ENCODE results near the gene TNFRSF1A. TPM values are rescaled to one million over a fixed set of nuclear protein-coding genes. Genes with fewer than 3 reads are reported as not detected.
A peak's percentile ranks its signal among the peaks of the same experiment; 100 is the strongest.

TNFRSF1A gene
- total and polyA plus RNA-seq, 2 donors from 2014 or later: 99.6 to 186 TPM

DNA sequence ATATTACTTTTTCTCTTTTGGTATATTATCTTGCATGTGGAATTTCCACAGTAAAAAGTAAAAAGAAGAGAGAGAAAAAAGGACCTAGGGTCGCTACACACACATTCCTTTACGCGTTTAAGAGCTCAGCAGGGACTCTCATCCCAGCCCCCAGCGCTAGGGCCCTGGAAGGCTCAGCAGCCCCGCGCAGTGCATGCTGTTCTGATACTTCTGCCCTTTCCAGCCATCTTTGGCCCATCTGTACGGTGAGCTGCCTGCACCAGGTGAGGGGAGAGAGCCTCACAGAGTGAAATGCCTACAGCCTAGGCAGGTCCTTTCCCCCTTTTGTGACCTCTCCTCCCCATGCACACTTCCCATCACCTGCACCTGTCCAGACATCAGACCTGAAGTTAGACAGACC lies 40.5 kb upstream of the TNFRSF1A start:
- H3K4me1 ChIP-seq (ENCODE audit: control insufficient read depth in 2 of 3, insufficient read depth in 2 of 3, low read depth in 1 of 3, low read length in 3 of 3): peaks cover 0 to 32% (median 23%) of the 10 kb centered on the region in 3 donors
- no peak overlapping the region for H3K9ac ChIP-seq (ENCODE audit: low read length in 3 of 3)
- peaks cover 0 to 5% (median 4%) of the 10 kb centered on the region in 3 donors for H3K36me3 ChIP-seq (ENCODE audit: control insufficient read depth in 2 of 3, insufficient read depth in 3 of 3, low read length in 3 of 3)
- no peak for DNase-seq
- no peak for FAIRE-seq
- TF ChIP-seq, protein P1, sequence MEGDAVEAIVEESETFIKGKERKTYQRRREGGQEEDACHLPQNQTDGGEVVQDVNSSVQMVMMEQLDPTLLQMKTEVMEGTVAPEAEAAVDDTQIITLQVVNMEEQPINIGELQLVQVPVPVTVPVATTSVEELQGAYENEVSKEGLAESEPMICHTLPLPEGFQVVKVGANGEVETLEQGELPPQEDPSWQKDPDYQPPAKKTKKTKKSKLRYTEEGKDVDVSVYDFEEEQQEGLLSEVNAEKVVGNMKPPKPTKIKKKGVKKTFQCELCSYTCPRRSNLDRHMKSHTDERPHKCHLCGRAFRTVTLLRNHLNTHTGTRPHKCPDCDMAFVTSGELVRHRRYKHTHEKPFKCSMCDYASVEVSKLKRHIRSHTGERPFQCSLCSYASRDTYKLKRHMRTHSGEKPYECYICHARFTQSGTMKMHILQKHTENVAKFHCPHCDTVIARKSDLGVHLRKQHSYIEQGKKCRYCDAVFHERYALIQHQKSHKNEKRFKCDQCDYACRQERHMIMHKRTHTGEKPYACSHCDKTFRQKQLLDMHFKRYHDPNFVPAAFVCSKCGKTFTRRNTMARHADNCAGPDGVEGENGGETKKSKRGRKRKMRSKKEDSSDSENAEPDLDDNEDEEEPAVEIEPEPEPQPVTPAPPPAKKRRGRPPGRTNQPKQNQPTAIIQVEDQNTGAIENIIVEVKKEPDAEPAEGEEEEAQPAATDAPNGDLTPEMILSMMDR (IDR thresholded peaks at IDR 0.05; ENCODE audit: borderline replicate concordance, extremely low read depth, insufficient read depth): no peak
- H3K9me3 ChIP-seq (ENCODE audit: control insufficient read depth in 2 of 3, insufficient read depth in 1 of 3, low read length in 3 of 3): no peaks in the 10 kb centered on the region
- H3K27ac ChIP-seq (ENCODE audit: low read depth in 2 of 2, low read length in 2 of 2): no peak overlapping the region
- intact Hi-C loops (cut with DNase I): loop anchor here (5.0 kb wide), 1 partner anchor 55 kb away; no protein-coding TSS in a partner anchor
- H3K27me3 ChIP-seq (ENCODE audit: control insufficient read depth, insufficient read depth, low read length): no peaks in the 10 kb centered on the region
- H3K4me3 ChIP-seq (ENCODE audit: low read length in 3 of 3): no peak overlapping the region

DNA sequence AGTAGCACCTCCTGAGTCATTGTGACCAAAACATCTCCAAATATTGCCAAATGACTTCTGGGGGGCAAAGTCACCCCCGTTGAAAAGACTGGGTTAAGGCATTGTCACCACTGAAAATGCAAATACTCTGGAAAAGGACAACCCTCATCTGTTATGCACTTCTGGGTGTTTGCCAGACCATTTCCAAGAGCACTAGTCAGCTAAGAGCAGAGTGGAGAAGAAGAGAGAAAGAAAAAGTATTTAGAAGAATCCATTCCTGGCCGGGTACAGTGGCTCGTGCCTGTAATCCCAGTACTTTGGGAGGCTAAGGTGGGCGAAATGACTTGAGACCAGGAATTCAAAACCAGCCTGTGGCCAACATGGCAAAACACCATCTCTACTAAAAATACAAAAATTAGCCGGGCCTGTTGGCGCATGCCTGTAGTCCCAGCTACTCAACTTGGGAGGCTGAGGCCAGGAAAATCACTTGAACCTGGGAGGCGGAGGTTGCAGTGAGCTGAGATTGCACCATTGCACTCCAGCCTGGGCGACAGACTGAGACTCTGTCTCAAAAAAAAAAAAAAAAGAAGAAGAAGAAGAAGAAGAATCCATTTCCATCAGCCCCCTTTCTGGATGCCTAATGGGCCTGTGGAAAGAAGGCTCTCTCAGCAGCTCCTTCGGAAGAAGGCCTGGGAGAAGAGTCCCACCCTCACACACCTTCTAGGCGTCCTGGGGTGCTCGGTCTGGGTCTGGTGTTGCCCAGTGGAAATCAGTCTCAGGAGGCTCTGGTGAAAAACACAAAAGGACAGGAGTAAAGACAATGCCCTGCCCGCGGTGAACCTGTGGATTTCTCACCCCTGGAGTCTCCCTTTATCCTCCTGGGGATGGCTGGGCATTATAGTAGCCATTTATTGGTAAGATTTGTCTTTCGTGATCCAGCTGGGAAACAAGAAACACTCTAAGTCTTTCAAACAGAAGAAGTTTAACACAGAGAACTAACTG lies 38.6 kb upstream of the TNFRSF1A start:
- intact Hi-C loops (cut with DNase I): loop anchor here (5.0 kb wide), 1 partner anchor 53 kb away; no protein-coding TSS in a partner anchor

DNA sequence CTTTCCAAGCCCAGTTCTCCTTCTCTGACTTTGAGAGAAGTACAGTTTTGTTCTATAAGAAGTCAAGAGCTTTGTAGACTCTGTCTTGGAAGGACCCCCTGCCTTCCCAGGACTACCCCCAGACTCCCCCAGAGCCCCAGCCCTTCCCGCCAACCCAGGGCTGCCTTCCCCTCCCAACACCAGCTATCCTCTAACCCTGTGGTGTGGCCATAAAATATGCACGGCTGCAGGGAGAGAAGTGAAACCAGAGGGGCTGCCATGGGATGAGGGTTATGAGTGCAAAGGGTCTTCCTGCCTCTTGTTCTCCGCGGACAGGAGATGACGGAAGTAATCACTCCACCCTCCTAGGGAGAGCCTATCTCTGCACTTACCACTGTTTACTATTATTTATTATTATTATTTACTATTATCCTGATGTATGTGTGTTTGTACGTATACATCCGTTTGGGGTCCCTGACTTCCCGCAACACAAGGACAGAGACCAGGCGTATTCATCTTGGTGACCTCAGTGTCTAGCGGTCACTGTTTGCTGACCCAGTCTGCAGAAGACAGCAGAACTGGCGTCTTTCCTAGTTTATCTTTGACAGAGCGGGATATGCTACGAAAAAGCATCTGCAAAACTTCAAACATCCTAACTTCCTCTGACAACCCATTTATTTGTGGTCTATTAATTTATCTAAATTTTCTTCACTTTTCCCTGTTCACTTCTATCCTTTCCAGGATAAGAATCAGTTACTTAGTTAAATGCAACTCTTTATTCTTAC lies 37.0 kb upstream of the TNFRSF1A start:
- Histone ChIP-seq H3K9ac (ENCODE audit: low read length in 3 of 3) (no peak overlapping the region), H3K27ac (ENCODE audit: low read depth in 2 of 2, low read length in 2 of 2) (peak overlapping the region; percentile 29), H3K27me3 (ENCODE audit: control insufficient read depth, insufficient read depth, low read length) (no peaks in the 10 kb centered on the region), H3K36me3 (ENCODE audit: control insufficient read depth in 2 of 3, insufficient read depth in 3 of 3, low read length in 3 of 3) (no peaks in the 10 kb centered on the region), H3K9me3 (ENCODE audit: control insufficient read depth in 2 of 3, insufficient read depth in 1 of 3, low read length in 3 of 3) (no peaks in the 10 kb centered on the region), H3K4me3 (ENCODE audit: low read length in 3 of 3) (no peak overlapping the region), H3K4me1 (ENCODE audit: control insufficient read depth in 2 of 3, insufficient read depth in 2 of 3, low read depth in 1 of 3, low read length in 3 of 3) (peaks cover 0 to 42% (median 39%) of the 10 kb centered on the region in 3 donors)
- FAIRE-seq (no peak), DNase-seq (peak in 1 of 5 donors; percentile 49)
- TF ChIP-seq, protein P1 (IDR thresholded peaks at IDR 0.05; ENCODE audit: borderline replicate concordance, extremely low read depth, insufficient read depth): no peak
- intact Hi-C loops (cut with DNase I): no loop called here

More for the DNA sequence above, 38.6 kb upstream of the TNFRSF1A start:
- DNase-seq: peak in 1 of 5 donors; percentile 48
- no peaks in the 10 kb centered on the region for H3K36me3 ChIP-seq (ENCODE audit: control insufficient read depth in 2 of 3, insufficient read depth in 3 of 3, low read length in 3 of 3)
- no peak for FAIRE-seq
- H3K27me3 ChIP-seq (ENCODE audit: control insufficient read depth, insufficient read depth, low read length): no peaks in the 10 kb centered on the region
- no peak overlapping the region for H3K4me3 ChIP-seq (ENCODE audit: low read length in 3 of 3)
- peaks cover 0 to 48% (median 39%) of the 10 kb centered on the region in 3 donors for H3K4me1 ChIP-seq (ENCODE audit: control insufficient read depth in 2 of 3, insufficient read depth in 2 of 3, low read depth in 1 of 3, low read length in 3 of 3)
- H3K9me3 ChIP-seq (ENCODE audit: control insufficient read depth in 2 of 3, insufficient read depth in 1 of 3, low read length in 3 of 3): no peaks in the 10 kb centered on the region
- peak overlapping the region in 1 of 3 donors; percentile 21 for H3K9ac ChIP-seq (ENCODE audit: low read length in 3 of 3)
- H3K27ac ChIP-seq (ENCODE audit: low read depth in 2 of 2, low read length in 2 of 2): no peak overlapping the region
- TF ChIP-seq, protein P1 (IDR thresholded peaks at IDR 0.05; ENCODE audit: borderline replicate concordance, extremely low read depth, insufficient read depth): no peak

Data from kidney (tissue), 14 donors.